ELF-1 (cell line): ENCODE results near the gene HGS.

Experiments
- DNase-seq: peaks from one replicate; pipeline ENCODE4 v3.0.0-alpha.2; 2016; ENCODE audit warnings: low read depth, low spot score

Gene HGS

GRCh38 chr17:81655378-81656117 is 28.3 kb upstream of the HGS start:
- DNase-seq, result no peak

DNA sequence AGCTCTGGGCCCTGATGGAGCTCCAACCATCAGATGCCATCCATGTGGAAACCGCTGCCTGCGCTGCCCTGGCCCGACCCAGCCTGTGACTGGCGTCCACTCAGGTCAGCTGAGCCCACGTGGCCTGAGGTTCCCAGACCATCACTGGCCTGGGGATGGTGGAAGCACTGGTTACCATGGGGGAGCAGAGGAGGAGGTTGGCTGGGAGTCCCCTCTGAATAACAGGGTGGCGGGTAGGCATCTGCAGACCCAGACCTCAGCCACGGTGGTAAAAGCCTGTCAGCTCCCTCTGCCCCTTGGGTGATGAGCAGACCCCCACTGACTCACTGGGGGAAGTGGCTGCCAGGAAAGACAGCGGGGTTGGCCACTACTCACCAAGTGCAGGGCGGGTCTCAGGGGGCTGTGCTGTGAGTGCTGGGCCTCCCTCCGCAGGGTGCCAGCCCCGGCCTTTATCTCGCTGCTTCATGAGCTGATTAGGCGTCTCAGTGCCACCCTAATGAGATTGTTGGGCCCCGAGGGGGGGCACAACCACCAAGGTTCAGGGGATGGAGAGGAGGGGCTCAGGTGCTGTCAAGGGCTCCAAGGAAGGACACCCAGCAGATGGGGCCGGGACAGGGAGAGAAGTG is 27.6 kb upstream of the HGS start, which contains the start of gene PDE6G:
Gene PDE6G, minus strand, starts transcription at position 425 of the 626 bp plus-strand sequence. CDS start 3,237 bp downstream, outside the sequence.
- DNase-seq, result no peak

DNA sequence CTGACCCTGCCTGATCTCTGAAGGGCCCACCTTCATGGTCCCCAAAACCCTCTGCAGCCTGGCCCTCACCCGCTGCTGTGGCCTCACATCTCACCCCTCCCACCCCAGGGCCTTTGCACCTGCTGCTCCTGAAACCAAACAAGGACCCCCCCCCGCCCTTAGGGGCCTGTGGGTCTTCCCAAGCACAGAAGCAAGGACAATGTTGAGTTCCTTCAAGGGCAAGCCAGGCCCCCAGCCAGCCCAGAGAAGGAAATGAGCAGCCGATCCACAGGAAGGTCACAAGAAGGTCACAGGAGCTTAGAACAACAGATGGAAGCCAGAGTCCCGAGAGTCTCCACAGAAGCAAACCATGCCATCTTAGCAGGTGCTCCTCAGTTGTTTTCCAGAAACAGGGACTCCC is 27.0 kb upstream of the HGS start:
- no peak for DNase-seq

- DNase-seq, result no peak
These were observed 24.8 kb upstream of the HGS start for GRCh38 chr17:81659038-81659437.

- no peak for DNase-seq
These were observed 23.4 kb upstream of the HGS start for GRCh38 chr17:81660441-81660840.

DNA sequence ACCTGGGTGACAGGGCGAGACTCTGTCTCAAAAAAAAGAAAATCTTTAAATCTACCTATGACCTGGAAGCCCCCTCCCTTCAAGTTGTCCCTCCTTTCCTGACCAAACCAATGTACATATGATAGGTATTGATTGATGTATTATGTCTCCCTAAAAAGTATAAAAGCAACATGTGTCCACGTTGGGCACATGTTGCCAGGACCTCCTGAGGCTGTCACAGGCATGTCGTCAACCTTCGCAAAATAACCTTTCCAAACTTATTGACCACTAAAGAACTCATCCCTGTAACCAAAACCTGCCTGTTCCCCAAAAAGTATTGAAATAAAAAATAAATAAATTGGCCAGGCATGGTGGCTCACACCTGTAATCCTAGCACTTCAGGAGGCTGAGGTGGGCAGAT is 21.8 kb upstream of the HGS start:
- no peak for DNase-seq

DNA sequence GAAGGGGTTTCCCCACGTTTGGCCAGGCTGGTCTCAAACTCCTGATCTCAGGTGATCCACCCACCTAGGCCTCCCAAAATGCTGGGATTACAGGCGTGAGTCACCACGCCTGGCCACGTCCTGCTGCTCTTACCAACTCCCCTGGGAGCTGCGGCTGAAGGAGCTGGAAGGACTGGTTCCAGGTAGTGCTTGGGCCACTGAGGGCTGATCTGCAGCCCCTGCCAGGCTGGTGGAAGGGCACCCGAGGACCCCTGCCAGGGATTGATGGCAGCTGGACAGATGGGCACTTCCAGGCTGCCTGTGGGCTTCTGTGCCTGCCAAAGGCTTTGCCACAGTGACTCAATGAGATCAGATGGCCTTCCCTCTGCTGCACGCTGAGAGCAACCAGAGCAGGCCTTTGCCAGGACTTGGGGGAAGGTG is 19.8 kb upstream of the HGS start:
- DNase-seq, result no peak

GRCh38 chr17:81665205-81666091 is 18.4 kb upstream of the HGS start:
- DNase-seq, result peak; percentile 57

- no peak for DNase-seq
These were observed 17.8 kb upstream of the HGS start for GRCh38 chr17:81666092-81666341.

- DNase-seq, result peak; percentile 97
These were observed 17.2 kb upstream of the HGS start, which contains the start of the genes CCDC137 and OXLD1 for GRCh38 chr17:81666342-81667191. CCDC137 (plus strand) TSS chr17:81666737; CDS start chr17:81666767, 30 bp downstream. OXLD1 (minus strand) TSS chr17:81666605; CDS start chr17:81666577, 28 bp downstream.

GRCh38 chr17:81667754-81668153 is 16.1 kb upstream of the HGS start:
- DNase-seq, result peak; percentile 69

GRCh38 chr17:81672504-81672903 is 11.3 kb upstream of the HGS start:
- DNase-seq, result no peak

GRCh38 chr17:81672954-81673353 is 10.9 kb upstream of the HGS start:
- DNase-seq, result no peak

- DNase-seq, result no peak
These were observed 10.1 kb upstream of the HGS start for GRCh38 chr17:81673561-81674258.

- peak; percentile 72 for DNase-seq
These were observed 8.1 kb upstream of the HGS start for GRCh38 chr17:81675515-81676221.

DNA sequence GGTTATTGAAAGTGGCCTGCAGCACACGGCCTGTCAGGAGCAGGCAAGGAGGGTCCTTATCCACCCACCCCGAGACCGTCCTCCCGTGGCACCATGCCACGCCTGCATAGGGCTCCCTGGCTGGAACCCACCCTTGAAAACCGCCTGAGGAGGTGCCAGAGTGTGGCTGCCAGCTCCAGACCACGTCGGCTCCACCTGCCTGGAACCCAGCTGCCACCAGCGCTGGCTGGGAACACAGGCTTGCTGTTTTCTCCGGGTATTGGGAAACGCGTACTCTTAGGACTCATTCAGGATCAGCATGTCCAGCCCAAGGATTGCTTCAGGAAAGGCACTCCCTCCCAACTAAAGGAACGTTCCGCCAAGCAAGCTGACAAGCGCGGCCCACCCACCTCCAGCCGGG is 6.9 kb upstream of the HGS start:
- no peak for DNase-seq

GRCh38 chr17:81680150-81680549 is 3.7 kb upstream of the HGS start:
- no peak for DNase-seq

- no peak for DNase-seq
These were observed 2.1 kb upstream of the HGS start for GRCh38 chr17:81681672-81682071.

DNA sequence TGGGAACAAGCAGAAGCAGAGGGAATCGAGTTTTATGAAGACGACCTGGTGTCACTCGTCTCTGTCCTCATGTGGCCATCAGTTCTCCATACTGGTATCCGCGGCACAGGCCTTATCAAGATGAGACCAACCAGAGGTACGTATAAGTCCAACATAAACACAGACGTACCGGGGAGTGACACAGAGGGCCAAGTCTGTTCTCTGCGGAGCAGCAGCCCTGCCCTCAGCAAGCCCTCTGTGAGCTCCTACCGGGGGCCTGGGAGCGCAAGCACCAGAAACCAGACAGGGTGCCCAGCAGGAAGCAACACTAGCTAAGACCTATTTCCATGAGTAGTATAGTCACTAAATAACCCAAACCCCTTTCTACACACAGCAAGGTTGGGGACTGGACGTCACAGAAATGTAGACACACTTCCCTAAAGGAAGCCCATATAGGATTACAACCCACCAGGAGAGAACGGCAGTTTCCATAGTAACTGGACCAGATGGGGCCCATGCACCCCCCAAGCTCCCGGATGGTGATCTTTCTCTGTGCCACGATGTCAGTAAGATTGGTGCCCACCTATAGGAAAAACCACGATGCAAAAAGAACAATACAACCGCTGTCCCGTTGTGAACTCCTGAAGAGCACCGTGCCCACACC is 1.1 kb upstream of the HGS start:
- DNase-seq, result peak; percentile 18

- peak; percentile 37 for DNase-seq
These were observed 615 bp upstream of the HGS start for GRCh38 chr17:81683208-81683583.
